Ishikawa (cell line): ENCODE results near the gene ARL8A.

Experiments used
- EP300 ChIP-seq: IDR thresholded peaks from 2 replicates; pipeline ENCODE4 v1.6.1; 2012; ENCODE audit warnings: borderline replicate concordance
- FOXM1 ChIP-seq: IDR thresholded peaks from 2 replicates; pipeline ENCODE4 v1.6.1; 2012; ENCODE audit warnings: low read depth, borderline replicate concordance
- MAX ChIP-seq: IDR thresholded peaks from 2 replicates; pipeline ENCODE4 v1.6.1; 2012
- NFIC ChIP-seq: IDR thresholded peaks from 2 replicates; pipeline ENCODE4 v1.6.1; 2012
- RAD21 ChIP-seq: IDR thresholded peaks from 2 replicates; pipeline ENCODE4 v1.6.1; 2012; ENCODE audit warnings: low read depth
- REST ChIP-seq: IDR thresholded peaks from 2 replicates; pipeline ENCODE4 v1.6.1; 2012; ENCODE audit warnings: low read depth, mild to moderate bottlenecking
- TAF1 ChIP-seq: IDR thresholded peaks from 2 replicates; pipeline ENCODE4 v1.6.1; 2012; ENCODE audit warnings: low read depth, mild to moderate bottlenecking
- YY1 ChIP-seq: IDR thresholded peaks from 2 replicates; pipeline ENCODE4 v1.6.1; 2012; ENCODE audit warnings: low read depth

GRCh38 chr1:202146993-202147392 is 2.5 kb upstream of the ARL8A start:
- no peak for TF ChIP-seq EP300
- TF ChIP-seq MAX: no peak
- TF ChIP-seq RAD21: no peak
- no peak for TF ChIP-seq NFIC
- TF ChIP-seq REST: no peak
- no peak for TF ChIP-seq TAF1
- TF ChIP-seq FOXM1: no peak
- TF ChIP-seq YY1: no peak
